Chondrocyte (in vitro differentiated cells): ENCODE results near the gene OAS3. TPM values are rescaled to one million over a fixed set of nuclear protein-coding genes. Genes with fewer than 3 reads are reported as not detected.

Experiments
- DNase-seq: peaks from one replicate; pipeline ENCODE4 v3.0.0; 2021; ENCODE audit warnings: mixed read lengths, low spot score
- H3K27ac Mint-ChIP-seq: one replicate; pipeline ENCODE4 v1.8.0; 2021; ENCODE audit warnings: mild to moderate bottlenecking, moderate library complexity, mixed read lengths; ENCODE audit not compliant: unreplicated experiment
- H3K27me3 Mint-ChIP-seq: 2 replicates; pipeline ENCODE4 v1.8.0; 2021; ENCODE audit warnings: low read depth, mixed read lengths
- H3K36me3 Mint-ChIP-seq: 2 replicates; pipeline ENCODE4 v1.8.0; 2021; ENCODE audit warnings: low read depth, mixed read lengths
- H3K4me1 Mint-ChIP-seq: 2 replicates; pipeline ENCODE4 v1.8.0; 2021; ENCODE audit warnings: low read depth, mild to moderate bottlenecking, mixed read lengths
- H3K4me3 Mint-ChIP-seq: one replicate; pipeline ENCODE4 v1.8.0; 2021; ENCODE audit warnings: mild to moderate bottlenecking, moderate library complexity, mixed read lengths; ENCODE audit not compliant: unreplicated experiment
- H3K9me3 Mint-ChIP-seq: 2 replicates; pipeline ENCODE4 v1.8.0; 2021; ENCODE audit warnings: low read depth, mixed read lengths
- CTCF ChIP-seq: fragments of 200-600 bp; sonication (generic); IDR thresholded peaks from 2 replicates; pipeline ENCODE4 v1.5.0; 2021; ENCODE audit warnings: antibody characterized with exemption, mild to moderate bottlenecking, moderate library complexity
- total RNA-seq: library from RNA; stranded (reverse); gene quantifications from 3 replicates; pipeline ENCODE4 v1.2.1, GENCODE V29; 2021

The OAS3 gene
- total RNA-seq, 1 donor from 2014 or later: 0.55 TPM

GRCh38 chr12:112942572-112942971 lies 4.3 kb downstream of the OAS3 start:
- Mint-ChIP-seq H3K36me3 (no peaks in the 10 kb centered on the region), H3K4me1 (peaks cover 4% of the 10 kb centered on the region), H3K27me3 (peaks cover 4% of the 10 kb centered on the region)

GRCh38 chr12:112944024-112944690 lies 5.9 kb downstream of the OAS3 start:
- Mint-ChIP-seq H3K9me3 (peaks cover 3% of the 10 kb centered on the region), H3K4me3 (no peak overlapping the region), H3K27ac (no peak overlapping the region), H3K36me3 (no peaks in the 10 kb centered on the region), H3K4me1 (no peaks in the 10 kb centered on the region), H3K27me3 (peaks cover 4% of the 10 kb centered on the region)
- no peak for TF ChIP-seq CTCF
- no peak for DNase-seq

More at GRCh38 chr12:112942572-112942971, 4.3 kb downstream of the OAS3 start:
- Mint-ChIP-seq H3K4me3 (no peak overlapping the region), H3K9me3 (peaks cover 3% of the 10 kb centered on the region), H3K27ac (no peak overlapping the region)
- TF ChIP-seq CTCF: no peak
- no peak for DNase-seq

- DNase-seq: no peak
- no peaks in the 10 kb centered on the region for H3K36me3 Mint-ChIP-seq
- TF ChIP-seq CTCF: no peak
- peaks cover 4% of the 10 kb centered on the region for H3K27me3 Mint-ChIP-seq
- H3K4me1 Mint-ChIP-seq: no peaks in the 10 kb centered on the region
- H3K9me3 Mint-ChIP-seq: peaks cover 3% of the 10 kb centered on the region
- H3K27ac Mint-ChIP-seq: no peak overlapping the region
- no peak overlapping the region for H3K4me3 Mint-ChIP-seq
These were observed 7.2 kb downstream of the OAS3 start for GRCh38 chr12:112945515-112945914.

GRCh38 chr12:112946236-112947000 lies 8.1 kb downstream of the OAS3 start:
- no peak for DNase-seq
- H3K36me3 Mint-ChIP-seq: no peaks in the 10 kb centered on the region

More at GRCh38 chr12:112946236-112947000, 8.1 kb downstream of the OAS3 start:
- no peak for TF ChIP-seq CTCF
- Mint-ChIP-seq H3K27ac (no peak overlapping the region), H3K27me3 (peaks cover 4% of the 10 kb centered on the region), H3K4me1 (no peaks in the 10 kb centered on the region), H3K9me3 (peaks cover 3% of the 10 kb centered on the region), H3K4me3 (no peak overlapping the region)
